GM20000 (cell line): ENCODE measurements around the gene NUDCD2.
"Not testable (repeated sequence)": the region's sequence is repeated elsewhere in the genome, so short reads cannot be mapped to it uniquely, and the experiment has no call there.

Source experiments
- DNase-seq: peaks from one replicate; pipeline ENCODE4 v3.0.0; 2012; ENCODE audit warnings: low spot score
- TF ChIP-seq, protein P1 (sequence below): IDR thresholded peaks from 2 replicates; pipeline ENCODE4 v1.5.1; 2012; ENCODE audit warnings: mild to moderate bottlenecking, control low read depth; ENCODE audit errors: extremely low read depth, missing control alignments

Gene NUDCD2

DNA sequence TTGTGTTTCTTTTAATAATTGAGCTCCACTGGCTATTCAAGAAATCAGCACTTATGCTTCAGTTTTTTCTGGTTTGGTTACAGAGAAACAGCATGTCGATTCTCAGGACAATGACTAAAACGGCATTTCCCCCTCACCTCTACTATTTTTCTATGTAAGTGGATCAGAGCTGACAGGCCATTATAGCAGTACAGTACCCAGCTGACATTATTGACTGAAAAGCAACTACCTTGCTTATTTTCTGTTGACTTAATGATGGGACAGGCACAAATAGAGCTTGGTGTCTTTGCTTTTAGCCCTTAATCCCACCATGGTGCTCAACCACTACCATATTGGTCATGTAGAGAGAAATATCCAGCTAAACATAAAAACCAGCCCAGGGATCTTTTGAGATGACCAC lies 57.9 kb downstream of the NUDCD2 start:
- TF ChIP-seq, protein P1, sequence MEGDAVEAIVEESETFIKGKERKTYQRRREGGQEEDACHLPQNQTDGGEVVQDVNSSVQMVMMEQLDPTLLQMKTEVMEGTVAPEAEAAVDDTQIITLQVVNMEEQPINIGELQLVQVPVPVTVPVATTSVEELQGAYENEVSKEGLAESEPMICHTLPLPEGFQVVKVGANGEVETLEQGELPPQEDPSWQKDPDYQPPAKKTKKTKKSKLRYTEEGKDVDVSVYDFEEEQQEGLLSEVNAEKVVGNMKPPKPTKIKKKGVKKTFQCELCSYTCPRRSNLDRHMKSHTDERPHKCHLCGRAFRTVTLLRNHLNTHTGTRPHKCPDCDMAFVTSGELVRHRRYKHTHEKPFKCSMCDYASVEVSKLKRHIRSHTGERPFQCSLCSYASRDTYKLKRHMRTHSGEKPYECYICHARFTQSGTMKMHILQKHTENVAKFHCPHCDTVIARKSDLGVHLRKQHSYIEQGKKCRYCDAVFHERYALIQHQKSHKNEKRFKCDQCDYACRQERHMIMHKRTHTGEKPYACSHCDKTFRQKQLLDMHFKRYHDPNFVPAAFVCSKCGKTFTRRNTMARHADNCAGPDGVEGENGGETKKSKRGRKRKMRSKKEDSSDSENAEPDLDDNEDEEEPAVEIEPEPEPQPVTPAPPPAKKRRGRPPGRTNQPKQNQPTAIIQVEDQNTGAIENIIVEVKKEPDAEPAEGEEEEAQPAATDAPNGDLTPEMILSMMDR, result no peak
- DNase-seq, result no peak

DNA sequence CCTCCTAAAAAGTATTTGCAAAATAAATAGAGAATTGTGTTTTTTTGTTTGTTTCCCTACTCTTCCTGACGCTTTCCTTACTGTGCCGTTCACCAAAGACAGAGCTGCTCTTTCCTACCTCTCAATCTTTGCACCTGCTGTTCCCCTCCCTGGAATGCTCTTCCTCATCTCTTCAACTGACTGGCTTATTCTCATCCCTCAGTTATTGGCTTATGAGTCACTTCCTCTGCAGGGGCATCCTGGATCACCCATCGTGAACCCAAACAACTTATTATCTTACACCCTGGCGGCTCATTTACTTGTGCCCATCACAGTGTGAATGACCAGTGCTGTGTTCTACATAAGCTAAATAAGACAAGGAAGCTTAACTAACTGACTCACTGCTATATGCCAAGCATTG lies 58.6 kb downstream of the NUDCD2 start:
- no peak for DNase-seq
- TF ChIP-seq, protein P1, result no peak

DNA sequence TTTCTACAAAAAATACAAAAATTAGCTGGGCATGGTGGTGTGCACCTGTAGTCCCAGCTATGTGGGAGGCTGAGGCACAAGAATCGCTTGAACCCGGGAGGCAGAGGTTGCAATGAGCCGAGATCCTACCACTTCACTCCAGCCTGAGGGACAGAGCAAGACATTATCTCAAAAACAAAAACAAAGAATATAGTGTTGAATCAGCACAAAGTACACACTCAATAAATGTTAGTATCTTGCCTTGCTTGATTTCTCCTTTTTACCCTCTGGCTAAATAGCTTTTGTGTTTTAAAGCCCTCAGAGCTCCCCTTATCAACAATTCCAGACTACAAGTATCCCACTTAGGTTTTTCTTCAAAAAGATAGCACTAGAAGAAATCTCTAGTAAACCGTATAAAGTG lies 60.0 kb downstream of the NUDCD2 start:
- TF ChIP-seq, protein P1, result no peak
- no peak for DNase-seq

DNA sequence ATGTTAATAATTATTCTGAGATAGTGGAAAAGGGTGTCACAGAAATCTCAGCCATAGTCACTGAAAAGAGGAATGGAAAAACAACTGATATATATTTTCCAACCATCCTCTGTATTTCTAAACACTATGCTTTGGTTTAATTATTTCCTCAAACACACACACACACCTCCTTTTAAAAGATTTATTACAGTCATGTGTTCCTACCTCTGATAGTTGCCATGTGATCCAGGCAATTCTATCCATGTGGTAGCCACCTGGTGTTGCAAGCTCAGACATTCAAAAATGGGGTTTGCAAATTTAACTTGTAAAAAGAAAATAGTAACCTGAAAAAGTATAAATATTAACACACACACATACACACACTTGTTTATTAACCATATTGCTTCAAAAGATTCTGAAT lies 62.5 kb downstream of the NUDCD2 start:
- DNase-seq, result no peak
- TF ChIP-seq, protein P1, result no peak

DNA sequence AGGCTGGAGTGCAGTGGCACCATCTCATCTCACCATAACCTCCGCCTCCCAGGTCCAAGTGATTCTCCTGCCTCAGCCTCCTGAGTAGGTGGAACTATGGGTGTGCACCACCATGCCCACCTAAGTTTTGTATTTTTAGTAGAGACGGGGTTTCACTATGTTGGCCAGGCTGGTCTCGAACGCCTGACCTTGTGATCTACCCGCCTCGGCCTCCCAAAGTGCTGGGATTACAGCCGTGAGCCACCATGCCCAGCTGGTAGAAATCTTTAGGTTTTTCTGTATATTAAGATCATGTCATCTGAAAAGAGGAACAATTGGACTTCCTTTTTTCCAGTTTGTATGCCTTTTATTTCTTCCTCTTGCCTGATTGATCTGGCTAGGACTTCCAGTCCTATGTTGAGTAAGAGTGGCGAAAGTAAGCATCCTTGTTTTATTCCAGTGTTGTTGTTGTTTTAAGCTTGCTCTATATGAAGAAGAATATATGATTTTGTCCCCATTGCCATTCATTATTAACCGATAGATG lies 63.0 kb downstream of the NUDCD2 start:
- DNase-seq, result not testable (repeated sequence)
